Measurements from ENCODE around the gene ENOX1.

ENOX1 gene

GRCh38 chr13:43579321-43579720 lies 207.5 kb downstream of the ENOX1 start:
- H3K36me3 ChIP-seq (ENCODE audit: control insufficient read depth in 2 of 2, insufficient read depth in 1 of 2, low read length in 2 of 2): no peaks in the 10 kb centered on the region
- TF ChIP-seq, protein P1, sequence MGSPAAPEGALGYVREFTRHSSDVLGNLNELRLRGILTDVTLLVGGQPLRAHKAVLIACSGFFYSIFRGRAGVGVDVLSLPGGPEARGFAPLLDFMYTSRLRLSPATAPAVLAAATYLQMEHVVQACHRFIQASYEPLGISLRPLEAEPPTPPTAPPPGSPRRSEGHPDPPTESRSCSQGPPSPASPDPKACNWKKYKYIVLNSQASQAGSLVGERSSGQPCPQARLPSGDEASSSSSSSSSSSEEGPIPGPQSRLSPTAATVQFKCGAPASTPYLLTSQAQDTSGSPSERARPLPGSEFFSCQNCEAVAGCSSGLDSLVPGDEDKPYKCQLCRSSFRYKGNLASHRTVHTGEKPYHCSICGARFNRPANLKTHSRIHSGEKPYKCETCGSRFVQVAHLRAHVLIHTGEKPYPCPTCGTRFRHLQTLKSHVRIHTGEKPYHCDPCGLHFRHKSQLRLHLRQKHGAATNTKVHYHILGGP (tag by site-specific recombination; IDR thresholded peaks at IDR 0.05): no peak
- no peak for TF ChIP-seq ZNF677 (tag by site-specific recombination; IDR thresholded peaks at IDR 0.05)
- TF ChIP-seq, protein P2, sequence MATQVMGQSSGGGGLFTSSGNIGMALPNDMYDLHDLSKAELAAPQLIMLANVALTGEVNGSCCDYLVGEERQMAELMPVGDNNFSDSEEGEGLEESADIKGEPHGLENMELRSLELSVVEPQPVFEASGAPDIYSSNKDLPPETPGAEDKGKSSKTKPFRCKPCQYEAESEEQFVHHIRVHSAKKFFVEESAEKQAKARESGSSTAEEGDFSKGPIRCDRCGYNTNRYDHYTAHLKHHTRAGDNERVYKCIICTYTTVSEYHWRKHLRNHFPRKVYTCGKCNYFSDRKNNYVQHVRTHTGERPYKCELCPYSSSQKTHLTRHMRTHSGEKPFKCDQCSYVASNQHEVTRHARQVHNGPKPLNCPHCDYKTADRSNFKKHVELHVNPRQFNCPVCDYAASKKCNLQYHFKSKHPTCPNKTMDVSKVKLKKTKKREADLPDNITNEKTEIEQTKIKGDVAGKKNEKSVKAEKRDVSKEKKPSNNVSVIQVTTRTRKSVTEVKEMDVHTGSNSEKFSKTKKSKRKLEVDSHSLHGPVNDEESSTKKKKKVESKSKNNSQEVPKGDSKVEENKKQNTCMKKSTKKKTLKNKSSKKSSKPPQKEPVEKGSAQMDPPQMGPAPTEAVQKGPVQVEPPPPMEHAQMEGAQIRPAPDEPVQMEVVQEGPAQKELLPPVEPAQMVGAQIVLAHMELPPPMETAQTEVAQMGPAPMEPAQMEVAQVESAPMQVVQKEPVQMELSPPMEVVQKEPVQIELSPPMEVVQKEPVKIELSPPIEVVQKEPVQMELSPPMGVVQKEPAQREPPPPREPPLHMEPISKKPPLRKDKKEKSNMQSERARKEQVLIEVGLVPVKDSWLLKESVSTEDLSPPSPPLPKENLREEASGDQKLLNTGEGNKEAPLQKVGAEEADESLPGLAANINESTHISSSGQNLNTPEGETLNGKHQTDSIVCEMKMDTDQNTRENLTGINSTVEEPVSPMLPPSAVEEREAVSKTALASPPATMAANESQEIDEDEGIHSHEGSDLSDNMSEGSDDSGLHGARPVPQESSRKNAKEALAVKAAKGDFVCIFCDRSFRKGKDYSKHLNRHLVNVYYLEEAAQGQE (tag by site-specific recombination; IDR thresholded peaks at IDR 0.05): no peak
- H3K4me3 ChIP-seq (ENCODE audit: low read depth, low read length): no peak overlapping the region
- ChIA-PET CTCF (no interaction called here), POLR2A (no interaction called here)
- H3K27ac ChIP-seq (ENCODE audit: extremely low read depth, low read depth, low read length): no peak overlapping the region
- H3K9me3 ChIP-seq (ENCODE audit: control insufficient read depth, insufficient read depth, low read depth, low read length): no peaks in the 10 kb centered on the region
- H3K4me1 ChIP-seq (ENCODE audit: control insufficient read depth, insufficient read depth, low read length): no peaks in the 10 kb centered on the region

GRCh38 chr13:43574605-43575004 lies 212.2 kb downstream of the ENOX1 start:
- no peaks in the 10 kb centered on the region for H3K4me1 ChIP-seq (ENCODE audit: control insufficient read depth, insufficient read depth, low read length)
- no peak overlapping the region for H3K27ac ChIP-seq (ENCODE audit: extremely low read depth, low read depth, low read length)
- H3K9me3 ChIP-seq (ENCODE audit: control insufficient read depth, insufficient read depth, low read depth, low read length): no peaks in the 10 kb centered on the region
- CTCF ChIA-PET: no interaction called here
- TF ChIP-seq ZNF48 (tag by site-specific recombination; IDR thresholded peaks at IDR 0.05): no peak
- no peak for TF ChIP-seq KLF9 (tag by site-specific recombination; IDR thresholded peaks at IDR 0.05; ENCODE audit: low read depth)
- TF ChIP-seq ZNF624 (tag by site-specific recombination; IDR thresholded peaks at IDR 0.05): no peak
- no peak for TF ChIP-seq ZNF791 (tag by site-specific recombination; IDR thresholded peaks at IDR 0.05)
- TF ChIP-seq, protein P3, sequence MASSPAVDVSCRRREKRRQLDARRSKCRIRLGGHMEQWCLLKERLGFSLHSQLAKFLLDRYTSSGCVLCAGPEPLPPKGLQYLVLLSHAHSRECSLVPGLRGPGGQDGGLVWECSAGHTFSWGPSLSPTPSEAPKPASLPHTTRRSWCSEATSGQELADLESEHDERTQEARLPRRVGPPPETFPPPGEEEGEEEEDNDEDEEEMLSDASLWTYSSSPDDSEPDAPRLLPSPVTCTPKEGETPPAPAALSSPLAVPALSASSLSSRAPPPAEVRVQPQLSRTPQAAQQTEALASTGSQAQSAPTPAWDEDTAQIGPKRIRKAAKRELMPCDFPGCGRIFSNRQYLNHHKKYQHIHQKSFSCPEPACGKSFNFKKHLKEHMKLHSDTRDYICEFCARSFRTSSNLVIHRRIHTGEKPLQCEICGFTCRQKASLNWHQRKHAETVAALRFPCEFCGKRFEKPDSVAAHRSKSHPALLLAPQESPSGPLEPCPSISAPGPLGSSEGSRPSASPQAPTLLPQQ (tag by site-specific recombination; IDR thresholded peaks at IDR 0.05): no peak
- TF ChIP-seq ZNF785 (tag by site-specific recombination; IDR thresholded peaks at IDR 0.05): no peak
- no peak for TF ChIP-seq ZIC2 (tag by site-specific recombination; IDR thresholded peaks at IDR 0.05)
- TF ChIP-seq, protein P4, sequence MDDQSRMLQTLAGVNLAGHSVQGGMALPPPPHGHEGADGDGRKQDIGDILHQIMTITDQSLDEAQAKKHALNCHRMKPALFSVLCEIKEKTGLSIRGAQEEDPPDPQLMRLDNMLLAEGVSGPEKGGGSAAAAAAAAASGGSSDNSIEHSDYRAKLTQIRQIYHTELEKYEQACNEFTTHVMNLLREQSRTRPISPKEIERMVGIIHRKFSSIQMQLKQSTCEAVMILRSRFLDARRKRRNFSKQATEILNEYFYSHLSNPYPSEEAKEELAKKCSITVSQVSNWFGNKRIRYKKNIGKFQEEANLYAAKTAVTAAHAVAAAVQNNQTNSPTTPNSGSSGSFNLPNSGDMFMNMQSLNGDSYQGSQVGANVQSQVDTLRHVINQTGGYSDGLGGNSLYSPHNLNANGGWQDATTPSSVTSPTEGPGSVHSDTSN (CRISPR knock-in tag; IDR thresholded peaks at IDR 0.05): no peak
- no peak for TF ChIP-seq ZSCAN23 (tag by site-specific recombination; IDR thresholded peaks at IDR 0.05)
- TF ChIP-seq GFI1B (tag by site-specific recombination; IDR thresholded peaks at IDR 0.05): no peak
- POLR2A ChIA-PET: no interaction called here
- H3K36me3 ChIP-seq (ENCODE audit: control insufficient read depth in 2 of 2, insufficient read depth in 1 of 2, low read length in 2 of 2): no peaks in the 10 kb centered on the region
- no peak overlapping the region for H3K4me3 ChIP-seq (ENCODE audit: low read depth, low read length)

DNA sequence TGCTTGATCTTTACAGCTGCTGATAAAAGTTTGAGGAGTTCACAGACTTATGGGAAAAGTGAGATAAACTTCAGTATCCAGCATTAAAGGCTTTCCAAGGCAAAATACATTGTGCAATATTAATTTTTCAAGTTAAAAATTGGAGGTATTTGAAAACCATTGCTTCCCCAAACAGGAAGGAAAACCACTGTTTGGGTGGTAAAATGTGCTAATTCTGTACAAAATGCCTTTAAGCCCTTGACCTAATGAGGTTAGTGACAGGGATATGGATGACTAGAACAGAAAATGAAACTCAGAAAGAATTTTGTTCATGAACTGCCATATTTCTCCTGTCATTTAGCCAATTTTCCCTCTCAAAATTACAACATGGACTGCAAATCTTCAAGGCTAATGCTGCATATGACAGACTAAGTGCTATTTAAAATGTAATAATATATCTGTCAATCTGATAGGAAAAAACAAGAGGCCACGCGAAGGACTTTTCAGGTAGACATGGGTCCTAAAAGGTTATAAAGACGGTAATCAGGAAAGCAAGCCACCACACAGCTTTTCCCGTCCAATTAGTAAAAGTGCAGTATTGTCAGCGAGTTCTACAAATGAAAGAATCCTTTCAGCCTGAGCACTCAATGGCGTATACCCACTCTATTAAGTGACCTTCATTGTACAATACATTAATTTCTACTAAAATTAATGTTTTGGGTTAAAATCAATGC lies 212.8 kb downstream of the ENOX1 start:
- H3K9me3 ChIP-seq (ENCODE audit: control insufficient read depth, insufficient read depth, low read depth, low read length): no peaks in the 10 kb centered on the region
- POLR2A ChIA-PET: no interaction called here
- CTCF ChIA-PET: no interaction called here
- TF ChIP-seq ZNF48 (tag by site-specific recombination; IDR thresholded peaks at IDR 0.05) (no peak), ZNF10 (tag by site-specific recombination; IDR thresholded peaks at IDR 0.05) (no peak), ZNF211 (tag by site-specific recombination; IDR thresholded peaks at IDR 0.05; ENCODE audit: low read depth) (no peak), ZNF670 (tag by site-specific recombination; IDR thresholded peaks at IDR 0.05; ENCODE audit: low read depth) (no peak), PRDM1 (tag by site-specific recombination; IDR thresholded peaks at IDR 0.05) (no peak), OSR2 (tag by site-specific recombination; IDR thresholded peaks at IDR 0.05) (no peak), ZNF133 (tag by site-specific recombination; IDR thresholded peaks at IDR 0.05) (no peak), ZNF560 (tag by site-specific recombination; IDR thresholded peaks at IDR 0.05; ENCODE audit: borderline replicate concordance) (no peak), ZNF354C (tag by site-specific recombination; IDR thresholded peaks at IDR 0.05; ENCODE audit: borderline replicate concordance, low read depth) (no peak), HOXD13 (CRISPR knock-in tag; IDR thresholded peaks at IDR 0.05; ENCODE audit: borderline replicate concordance) (no peak), ZNF510 (tag by site-specific recombination; IDR thresholded peaks at IDR 0.05; ENCODE audit: insufficient replicate concordance) (no peak), ZNF426 (tag by site-specific recombination; IDR thresholded peaks at IDR 0.05) (no peak), ZNF341 (tag by site-specific recombination; IDR thresholded peaks at IDR 0.05; ENCODE audit: low read depth) (no peak), ZNF561 (tag by site-specific recombination; IDR thresholded peaks at IDR 0.05; ENCODE audit: borderline replicate concordance) (no peak)

More for the DNA sequence above, 212.8 kb downstream of the ENOX1 start:
- Histone ChIP-seq H3K27ac (ENCODE audit: extremely low read depth, low read depth, low read length) (no peak overlapping the region), H3K36me3 (ENCODE audit: control insufficient read depth in 2 of 2, insufficient read depth in 1 of 2, low read length in 2 of 2) (no peaks in the 10 kb centered on the region), H3K4me3 (ENCODE audit: low read depth, low read length) (no peak overlapping the region), H3K4me1 (ENCODE audit: control insufficient read depth, insufficient read depth, low read length) (no peaks in the 10 kb centered on the region)

Measured in HEK293 (cell line).